NCI-H2227 (cell line): ENCODE data around the gene FCHSD2.
"Not testable (repeated sequence)": the region's sequence is repeated elsewhere in the genome, so short reads cannot be mapped to it uniquely, and the experiment has no call there.

Experiments used
- DNase-seq: peaks from one replicate; lab custom pipeline; 2025; ENCODE audit not compliant: unreplicated experiment; lab: John Stamatoyannopoulos, UW

Gene FCHSD2

DNA sequence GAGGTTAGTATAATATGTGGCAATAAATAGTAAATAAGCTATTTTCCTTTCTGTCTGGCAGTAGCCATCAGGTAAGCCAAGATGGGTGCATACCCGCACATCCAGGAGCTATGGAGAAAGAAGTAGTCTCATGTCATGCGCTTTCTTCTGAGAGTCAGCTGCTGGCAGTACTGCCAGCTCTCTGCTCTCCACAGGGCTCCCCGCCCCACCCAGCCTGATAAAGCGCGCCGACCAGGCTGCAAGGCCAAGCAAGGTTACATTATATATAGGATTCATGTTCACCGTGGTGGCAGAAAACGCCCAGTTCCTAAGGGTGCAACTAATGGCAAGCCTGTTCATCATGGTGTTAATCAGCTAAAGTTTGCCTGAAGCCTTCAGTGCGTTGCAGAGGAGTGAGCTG lies 201.7 kb downstream of the FCHSD2 start:
- no peak for DNase-seq

DNA sequence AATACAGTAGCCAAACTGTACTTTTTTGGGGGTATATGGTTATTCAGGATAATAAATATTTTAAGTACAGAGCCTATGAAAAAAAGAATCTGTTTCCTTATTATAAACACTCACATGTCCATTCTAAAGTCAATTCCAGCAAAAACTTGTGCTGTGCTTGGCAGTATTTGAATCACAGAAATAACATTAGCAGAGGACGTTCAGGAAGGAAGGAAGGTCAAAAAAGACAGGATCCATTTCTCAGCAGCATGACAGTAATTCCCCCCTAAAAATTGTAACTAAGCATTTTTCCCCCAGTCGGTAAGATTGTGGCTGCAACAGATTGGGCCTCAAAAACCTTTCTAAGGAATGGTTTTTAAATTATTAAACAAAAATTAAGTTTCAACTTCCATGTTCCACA lies 203.1 kb downstream of the FCHSD2 start:
- no peak for DNase-seq

DNA sequence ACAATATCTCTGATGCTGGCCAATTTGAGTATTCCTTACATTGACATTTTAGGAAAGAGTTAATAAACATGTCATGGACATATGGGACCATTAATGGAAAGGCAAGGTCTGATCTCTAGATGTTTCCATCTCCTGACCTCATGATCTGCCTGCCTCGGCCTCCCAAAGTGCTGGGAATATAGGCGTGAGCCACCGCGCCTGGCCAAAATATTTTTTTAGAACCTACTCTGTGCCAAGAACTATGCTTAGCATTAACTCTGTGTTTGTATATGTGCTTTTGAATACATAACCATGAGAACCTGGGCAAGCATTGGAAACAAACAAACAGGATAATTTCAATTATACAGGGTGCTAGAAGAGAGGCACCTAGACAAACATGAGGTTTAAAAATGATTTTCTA lies 204.7 kb downstream of the FCHSD2 start:
- no peak for DNase-seq

DNA sequence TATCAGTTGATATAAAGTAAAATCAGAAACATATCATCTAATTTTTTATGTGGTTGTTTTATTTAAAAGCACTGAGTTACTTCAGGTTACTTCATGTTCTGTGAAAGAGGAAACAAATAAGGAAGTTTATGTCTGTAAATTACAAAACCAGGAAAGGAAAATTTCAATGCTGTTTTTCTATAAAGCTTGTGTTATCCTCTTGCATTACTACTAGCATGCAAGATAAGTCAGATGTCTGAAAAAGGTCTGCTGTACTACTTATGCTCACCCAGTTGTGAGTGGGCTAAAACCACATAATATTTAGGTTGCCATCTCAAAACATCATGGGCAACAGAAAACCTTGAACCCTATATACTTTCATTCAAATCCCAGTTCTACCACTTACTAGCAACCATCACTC lies 206.4 kb downstream of the FCHSD2 start:
- no peak for DNase-seq

DNA sequence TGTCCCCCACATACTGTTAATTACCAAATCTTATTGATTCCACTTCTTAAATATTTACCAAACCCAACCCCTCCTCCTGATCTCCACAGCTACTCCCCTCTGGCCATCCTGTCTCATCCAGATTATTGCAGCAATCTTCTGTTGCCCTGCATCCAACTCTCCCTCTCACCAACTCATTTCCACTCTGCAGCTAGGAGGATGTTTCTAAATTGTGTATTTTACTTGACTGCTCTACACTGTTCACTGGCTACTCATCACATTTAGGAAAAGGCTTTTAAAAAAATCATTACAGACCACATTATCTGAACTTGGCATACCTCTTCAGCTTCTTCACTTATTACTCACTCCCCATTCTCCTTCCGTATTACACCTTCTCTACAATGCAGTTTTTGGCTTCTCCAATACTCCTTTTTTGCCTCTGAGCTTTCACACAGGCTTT lies 210.0 kb downstream of the FCHSD2 start:
- DNase-seq, result no peak

DNA sequence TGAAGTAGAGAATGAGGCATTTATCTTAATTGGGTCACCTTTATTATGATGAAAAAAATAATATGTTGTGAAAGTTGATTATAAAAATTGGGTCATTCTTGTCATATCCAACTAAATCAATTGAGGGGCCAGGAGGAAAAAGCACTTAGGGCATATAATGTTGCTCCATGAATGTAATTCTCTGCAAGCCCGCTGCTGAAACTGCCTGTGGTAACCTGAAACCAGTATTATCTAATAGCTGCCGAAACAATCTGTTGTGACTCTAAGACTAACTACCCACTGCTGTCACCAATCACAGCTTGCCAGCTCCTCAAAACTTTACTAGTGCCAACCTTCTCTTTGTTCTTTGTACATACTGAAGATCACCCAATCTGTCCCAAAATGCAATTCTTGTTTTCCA lies 212.1 kb downstream of the FCHSD2 start:
- peak; percentile 20 for DNase-seq

DNA sequence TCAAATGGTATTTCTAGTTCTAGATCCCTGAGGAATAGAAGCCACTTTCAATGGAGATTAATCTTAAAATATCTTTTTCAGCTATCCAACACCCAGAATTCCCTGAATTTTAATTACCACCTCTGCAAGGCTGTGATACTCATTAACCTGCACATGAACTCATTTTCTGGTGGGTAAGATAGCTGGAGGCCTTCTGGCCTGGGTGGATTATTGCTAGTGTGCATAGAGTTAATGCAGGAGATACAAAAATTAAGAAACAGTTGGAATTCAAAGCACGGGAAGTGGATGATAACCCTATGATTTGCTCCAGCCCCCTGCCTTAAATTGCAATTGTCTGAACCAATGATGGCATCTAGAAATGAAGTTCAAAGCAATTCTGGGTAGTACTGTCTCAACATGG lies 212.9 kb downstream of the FCHSD2 start:
- no peak for DNase-seq

DNA sequence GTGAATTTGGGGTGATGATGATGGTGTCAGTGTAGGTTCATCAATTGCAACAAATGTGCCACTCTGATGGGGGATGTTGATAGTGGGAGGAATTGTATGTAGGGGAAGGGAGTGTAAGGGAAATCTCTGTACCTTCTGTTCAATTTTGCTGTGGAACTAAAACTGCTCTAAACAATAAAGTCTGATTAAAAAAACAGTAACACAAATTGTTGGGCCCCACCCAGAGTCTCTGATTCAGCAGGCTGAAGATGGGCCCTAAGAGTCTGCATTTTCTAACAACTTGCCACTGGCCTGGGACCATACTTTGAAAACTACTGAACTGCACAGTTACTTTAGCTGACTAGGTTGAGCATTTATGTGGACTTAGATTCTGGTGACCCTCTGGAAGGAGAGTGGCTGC lies 214.7 kb downstream of the FCHSD2 start:
- no peak for DNase-seq

DNA sequence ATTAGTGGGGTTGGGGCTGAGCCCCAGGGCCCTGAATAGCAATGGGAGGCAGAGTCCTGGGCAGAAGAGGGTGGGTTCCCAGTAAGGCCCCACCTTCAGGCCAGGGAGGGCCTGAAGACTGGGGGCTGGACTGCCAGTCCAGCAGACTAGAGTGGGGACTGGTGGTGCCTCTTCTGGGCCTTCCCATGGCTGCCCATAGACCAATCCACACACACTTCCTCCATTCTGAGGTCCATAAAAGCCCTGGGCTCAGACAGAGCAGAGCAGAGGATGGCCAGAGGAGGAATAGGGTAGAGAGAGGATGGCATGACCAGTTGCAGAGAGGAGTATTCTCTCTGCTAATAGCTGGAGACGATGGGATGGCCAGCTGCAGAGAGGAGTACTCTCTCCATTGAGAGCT lies 216.0 kb downstream of the FCHSD2 start:
- DNase-seq, result no peak

DNA sequence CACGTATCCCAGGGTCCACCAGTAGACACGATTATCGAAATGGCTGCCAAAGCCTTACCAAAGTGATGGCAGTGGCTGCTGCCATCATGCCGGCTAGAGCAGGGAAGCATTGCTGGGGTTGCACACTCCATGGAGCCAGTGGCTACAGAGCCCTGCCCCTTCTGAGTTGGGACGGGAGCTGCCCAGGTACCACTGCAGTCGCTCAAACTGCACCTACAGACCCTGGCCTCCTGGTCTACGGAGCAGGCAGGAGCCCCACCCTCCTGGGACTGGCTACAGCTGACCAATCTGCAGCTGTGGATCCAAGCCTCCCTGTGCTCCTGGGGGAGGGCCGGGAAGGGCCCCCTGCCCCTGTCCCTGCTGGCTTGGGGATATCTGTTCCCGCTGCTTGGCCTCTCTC lies 216.5 kb downstream of the FCHSD2 start:
- DNase-seq, result no peak

DNA sequence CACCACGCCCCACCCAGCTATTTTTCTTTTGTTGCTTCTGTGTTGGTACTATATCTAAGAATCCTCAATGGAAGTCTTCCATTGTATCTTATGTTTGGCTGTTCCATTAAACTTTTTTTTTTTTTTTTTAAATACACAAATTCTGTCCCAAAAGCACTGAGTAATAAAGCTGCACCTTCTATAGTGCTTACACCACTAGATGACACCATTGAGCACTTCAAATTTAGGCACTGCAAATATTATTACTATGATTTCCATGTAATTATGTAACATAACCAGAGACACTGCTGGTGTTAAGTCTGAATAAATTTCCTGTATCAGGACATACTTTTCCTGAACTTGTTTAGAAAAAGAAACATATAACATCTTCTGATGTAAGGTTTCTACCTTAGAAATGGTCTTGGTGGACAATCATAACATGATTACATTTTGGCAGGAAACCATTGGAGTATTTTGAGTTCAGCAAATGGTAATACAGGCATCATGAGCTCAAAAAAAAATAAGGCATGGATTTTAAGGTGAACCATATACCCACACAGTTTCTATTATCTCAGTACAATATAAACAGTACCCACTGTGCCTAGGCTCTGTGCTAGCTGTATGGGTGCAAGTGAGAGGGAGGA lies 217.4 kb downstream of the FCHSD2 start:
- no peak for DNase-seq

DNA sequence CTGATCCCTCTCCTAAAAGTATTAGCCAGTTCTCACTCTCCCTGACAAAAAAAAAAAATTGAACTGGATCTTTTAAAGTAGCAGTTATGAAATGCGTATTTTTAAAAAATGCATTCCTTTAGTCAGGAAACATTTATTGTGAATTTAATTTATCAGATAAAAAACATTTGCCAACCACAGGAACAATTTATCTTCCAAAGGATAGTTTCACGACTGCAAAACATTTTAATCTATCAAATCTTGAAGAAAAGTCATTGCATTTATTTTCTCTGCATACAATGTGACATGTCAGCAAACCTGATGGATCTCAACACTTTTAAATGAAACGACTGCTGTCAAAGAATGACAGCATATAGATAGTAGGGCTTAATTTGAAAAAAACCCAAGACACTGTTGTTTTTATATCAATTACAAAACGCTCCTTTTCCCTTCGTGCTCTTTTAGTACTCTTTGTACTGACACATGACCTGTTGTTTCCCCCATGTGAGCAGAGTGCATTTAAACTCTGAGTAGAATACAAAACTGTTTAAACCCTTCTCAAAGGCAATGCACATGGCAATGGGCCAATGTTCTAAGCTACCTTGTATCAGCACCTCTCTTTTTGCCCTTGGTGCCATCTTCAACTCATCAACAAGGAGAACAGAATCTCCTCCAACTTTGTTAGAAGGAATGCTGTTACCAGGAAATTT lies 220.9 kb downstream of the FCHSD2 start:
- no peak for DNase-seq

DNA sequence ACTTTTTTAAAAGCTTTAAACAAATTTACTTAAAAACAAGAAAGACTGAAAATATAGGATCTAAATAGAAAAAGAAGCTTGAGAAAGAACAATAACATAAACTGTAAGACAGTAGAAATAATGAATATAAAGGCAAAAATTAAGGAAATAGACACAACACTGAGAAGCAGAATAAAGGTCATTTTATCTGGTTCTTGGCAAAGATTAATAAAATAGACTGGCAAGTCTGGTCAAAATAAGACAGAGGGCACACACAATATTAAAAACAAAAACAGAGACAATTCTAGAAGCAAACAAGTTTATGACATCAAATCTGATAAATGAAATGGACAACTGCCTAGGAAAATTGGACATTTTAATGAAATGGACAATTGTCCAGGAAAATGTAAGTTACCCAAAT lies 222.1 kb downstream of the FCHSD2 start:
- no peak for DNase-seq

DNA sequence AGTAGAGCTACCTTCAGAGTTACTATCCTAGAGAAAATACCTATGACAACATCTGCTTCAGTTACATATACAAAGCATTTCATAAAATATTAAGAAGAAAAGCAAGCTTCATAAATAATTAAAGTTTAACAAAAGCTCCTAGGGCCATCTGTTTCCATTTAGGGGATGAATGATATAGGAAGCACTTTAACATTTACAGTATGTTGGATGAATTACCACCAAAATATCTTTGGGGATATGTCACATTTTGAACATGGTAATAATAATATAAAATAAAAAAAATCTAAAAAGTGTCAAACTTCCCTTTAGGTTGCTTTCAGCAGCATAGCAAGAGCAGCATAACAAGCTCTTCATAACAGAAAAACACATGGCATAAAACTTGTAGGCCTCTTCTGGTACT lies 223.3 kb downstream of the FCHSD2 start:
- DNase-seq, result no peak

DNA sequence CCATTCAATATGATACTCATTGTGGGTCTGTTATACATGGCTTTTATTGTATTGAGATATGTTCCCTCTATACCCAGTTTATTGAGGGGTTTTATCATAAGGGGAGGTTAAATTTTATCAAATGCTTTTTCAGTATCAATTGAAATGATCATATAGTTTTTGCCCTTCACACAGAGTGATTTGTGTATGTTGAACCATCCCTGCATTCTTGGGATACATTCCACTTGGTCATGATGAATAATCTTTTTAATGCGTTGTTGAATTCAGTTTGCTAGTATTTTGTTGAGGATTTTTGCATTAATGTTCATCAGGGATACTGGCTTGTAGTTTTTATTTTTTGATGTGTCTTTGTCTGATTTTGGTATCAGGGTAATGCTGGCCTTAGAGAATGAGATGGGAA lies 229.9 kb downstream of the FCHSD2 start:
- no peak for DNase-seq

DNA sequence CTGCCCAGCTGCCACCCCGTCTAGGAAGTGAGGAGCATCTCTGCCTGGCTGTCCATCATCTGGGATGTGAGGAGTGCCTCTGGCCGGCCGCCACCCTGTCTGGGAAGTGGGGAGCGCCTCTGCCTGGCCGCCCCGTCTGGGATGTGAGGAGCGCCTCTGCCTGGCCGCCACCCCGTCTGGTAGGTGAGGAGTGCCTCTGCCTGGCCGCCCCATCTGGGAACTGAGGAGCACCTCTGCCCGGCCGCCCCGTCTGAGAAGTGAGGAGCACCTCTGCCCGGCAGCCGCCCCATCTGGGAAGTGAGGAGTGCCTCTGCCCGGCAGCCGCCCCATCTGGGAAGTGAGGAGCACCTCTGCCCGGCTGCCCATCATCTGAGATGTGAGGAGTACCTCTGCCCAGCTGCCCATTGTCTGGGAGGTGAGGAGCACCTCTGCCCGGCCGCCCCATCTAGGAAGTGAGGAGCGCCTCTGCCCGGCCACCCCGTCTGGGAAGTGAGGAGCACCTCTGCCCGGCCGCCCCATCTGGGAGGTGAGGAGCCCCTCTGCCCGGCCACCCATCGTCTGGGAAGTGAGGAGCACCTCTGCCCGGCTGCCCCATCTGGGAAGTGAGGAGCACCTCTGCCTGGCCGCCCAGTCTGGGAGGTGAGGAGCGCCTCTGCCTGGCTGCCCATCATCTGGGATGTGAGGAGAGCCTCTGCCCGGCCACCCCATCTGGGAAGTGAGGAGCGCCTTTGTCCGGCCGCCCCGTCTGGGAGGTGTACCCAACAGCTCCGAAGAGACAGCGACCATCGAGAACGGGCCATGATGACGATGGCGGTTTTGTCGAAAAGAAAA lies 232.3 kb downstream of the FCHSD2 start:
- DNase-seq, result not testable (repeated sequence)

DNA sequence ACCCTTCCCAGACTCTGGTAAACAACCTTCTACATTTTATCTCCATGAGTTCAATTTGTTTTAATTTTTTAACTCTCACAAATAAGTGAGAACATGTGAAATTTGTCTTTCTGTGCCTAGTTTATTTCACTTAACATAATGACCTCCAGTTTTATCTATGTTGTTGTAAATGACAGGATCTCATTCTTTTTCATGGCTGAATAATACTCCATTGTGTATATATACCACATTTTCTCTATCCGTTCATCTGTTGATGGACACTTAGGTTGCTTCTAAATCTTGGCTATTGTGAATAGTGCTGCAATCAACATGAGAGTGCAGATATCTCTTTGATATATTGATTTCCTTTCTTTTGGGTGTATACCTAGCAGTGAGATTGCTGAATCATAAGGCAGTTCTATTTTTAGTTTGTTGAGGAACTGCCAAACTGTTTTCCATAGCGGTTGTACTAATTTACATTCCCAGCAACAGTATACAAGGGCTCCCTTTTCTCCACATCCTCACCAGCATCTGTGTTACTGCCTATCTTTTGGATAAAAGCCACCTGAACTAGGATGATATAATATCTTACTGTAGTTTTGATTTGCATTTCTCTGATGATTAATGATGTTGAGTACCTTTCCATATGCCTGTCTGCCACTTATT lies 234.0 kb downstream of the FCHSD2 start:
- DNase-seq, result no peak

DNA sequence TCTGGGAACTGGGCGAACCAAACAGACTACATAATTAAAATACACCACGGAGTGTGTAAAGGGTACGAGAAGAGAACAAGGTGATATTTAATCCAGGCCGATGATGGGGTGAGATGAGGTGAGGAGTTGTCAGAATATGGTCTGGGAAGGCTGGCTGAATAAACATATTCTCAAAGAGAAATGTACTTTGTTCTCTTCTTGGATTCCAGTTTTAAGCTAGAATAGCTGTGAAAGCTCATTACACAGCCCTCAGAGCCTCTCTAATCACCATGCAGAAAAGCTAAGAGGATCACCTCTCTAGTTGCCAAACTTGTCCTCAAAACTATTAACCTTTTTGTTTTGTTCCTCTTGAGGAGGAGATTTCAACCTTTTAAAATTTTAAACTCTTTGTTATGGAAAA lies 238.1 kb downstream of the FCHSD2 start:
- no peak for DNase-seq

DNA sequence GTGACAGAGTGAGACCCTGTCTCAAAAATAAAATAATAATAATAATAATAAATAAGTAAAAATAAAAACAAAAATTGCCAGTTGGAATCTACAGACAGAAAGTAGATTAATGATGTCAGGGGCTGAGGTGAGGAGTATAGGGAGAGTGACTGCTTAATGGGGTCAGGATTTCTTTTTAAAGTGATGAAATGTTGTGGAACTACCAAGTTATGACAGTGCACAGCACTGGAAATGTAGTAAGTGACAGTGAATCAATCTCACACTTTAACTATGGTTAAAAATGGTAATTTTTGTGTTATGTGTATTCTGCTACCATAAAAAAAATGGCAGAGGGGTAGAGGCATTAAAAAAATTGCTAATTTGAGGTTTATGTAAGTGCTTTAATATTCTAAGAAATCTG lies 240.7 kb downstream of the FCHSD2 start:
- DNase-seq, result no peak

DNA sequence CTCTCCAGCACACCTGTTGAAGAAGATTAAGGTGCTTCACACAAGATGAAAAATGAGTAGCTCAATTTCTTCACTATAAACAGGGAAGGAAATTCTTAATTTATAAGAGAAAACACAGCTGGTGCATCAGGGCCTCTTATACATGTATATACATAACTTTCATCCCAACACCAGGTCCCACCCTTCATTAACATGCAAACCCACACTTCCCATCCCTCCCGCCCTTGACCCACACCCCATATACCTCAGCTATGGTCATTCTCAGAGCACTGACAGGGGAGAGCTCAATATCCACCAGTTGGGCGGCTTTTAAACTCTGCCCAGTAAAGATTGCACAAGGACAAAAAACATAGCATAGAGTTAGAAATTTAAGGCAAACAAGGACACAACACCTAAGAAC lies 242.1 kb downstream of the FCHSD2 start:
- DNase-seq, result no peak

DNA sequence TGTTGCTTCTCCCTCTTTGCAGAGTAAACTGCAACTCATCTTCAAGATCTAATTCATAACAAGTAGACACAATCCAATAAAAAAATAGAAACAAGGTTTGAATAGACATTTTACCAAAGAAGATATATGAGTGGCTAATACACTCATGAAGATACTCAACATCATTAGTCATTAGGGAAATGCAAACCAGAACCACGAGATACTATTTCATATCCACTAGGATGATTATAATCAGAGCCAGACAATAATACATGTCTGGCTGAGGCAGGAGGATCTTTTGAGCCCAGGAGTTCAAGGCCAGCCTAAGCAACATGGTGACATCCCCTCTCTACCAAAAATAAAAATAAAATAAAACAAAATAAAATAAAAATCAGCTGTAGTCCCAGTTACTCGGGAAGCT lies 242.9 kb downstream of the FCHSD2 start:
- DNase-seq, result no peak

DNA sequence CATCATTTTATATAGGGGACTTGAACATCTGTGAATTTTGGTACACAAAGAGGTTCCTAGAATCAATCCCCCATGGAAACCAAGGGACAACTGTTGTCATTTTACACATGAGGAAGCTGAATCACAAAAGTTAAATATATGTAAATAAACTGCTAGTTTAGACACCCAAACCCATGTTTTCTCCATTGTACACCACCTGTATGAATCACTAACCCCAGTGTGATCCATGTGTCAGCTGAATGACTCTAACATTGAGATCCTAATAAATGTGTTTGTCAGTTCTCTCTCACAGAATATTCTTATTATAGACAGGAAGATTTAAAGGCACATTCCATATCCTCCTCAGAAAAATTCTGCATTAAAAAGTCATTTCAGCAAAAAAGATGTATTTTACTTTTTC lies 244.6 kb downstream of the FCHSD2 start:
- no peak for DNase-seq
